ENCODE data around the gene CHAF1A.

The CHAF1A gene

DNA sequence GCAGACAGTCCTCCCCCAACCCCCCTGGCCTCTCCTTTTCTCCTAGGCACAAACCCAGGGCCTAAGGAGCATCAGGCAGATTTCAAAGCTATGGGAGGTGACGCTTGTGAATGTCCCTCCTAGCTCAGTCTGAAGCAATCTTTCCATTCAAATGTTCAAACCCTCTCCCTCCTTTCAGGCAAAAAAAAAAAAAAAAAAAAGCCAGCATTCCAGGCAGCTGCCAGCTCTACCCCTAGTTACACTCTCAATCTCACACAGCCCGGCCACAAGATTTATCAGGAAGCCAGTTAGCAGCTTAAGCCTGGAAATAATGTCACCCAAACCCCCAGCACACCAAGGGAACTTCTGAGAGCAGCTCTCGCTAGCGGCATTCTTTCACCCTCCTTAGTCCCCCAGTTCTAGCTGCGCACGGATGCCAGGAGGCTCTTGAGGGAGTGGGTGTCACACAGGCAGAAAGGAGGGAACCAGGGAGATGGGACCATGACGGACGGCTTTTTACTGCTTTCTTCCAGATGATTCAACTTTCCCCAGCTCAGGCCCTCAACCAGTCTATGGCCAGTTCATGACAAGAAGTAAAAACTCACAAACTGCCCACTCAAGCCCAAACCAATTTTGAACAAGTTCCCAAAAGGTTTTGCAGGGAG is 8.4 kb upstream of the CHAF1A start:
- DNase-seq, result no peak
- CTCF ChIA-PET, result interaction anchor here (0.6 kb wide), 1 partner anchor 14 kb away, joined by 4 read pairs; no protein-coding TSS in a partner anchor
- H3K4me1 Mint-ChIP-seq, result peaks cover 85% of the 10 kb centered on the region

DNA sequence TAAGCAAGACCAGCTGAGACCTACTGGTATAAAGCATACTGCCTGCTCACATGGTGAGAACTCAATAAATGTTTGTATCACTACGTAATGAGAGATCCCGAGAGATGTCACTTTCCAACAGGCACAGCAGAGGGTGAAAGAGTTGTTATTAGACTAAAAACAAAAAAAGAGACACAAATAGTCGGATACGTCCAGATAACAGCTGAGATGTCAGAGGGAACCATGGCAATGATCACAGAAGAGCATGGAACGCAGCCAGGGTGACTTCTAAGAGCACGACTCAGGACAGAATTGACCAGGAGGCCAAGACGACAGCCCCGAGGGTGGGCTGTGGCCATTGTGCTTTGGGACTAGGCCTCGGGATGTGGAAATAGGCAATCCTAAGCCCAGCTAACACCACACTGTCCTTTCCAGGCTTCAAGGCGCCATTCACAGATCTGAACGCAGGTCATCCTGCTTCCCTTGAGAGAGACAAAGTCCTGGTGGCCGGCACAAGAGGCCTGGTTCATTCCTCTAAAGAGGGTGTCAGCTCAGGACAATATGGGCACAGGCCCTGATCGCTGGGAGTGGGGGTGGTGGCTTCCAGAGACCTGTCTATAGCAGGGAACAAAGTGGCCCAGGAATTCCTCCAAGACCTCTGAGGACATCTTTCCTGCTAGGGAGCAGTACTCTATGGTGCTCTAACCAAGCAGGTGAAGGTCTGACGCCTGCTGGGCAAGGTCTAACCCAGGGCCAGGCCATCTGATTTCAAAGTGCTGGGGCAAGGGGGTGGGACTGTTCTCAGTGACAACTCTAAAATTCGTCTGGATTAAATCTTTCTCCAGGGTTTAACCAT is 5.3 kb upstream of the CHAF1A start:
- CTCF ChIA-PET, result interaction anchor here (0.8 to 1.5 kb wide), 2 partner anchors 27 to 130 kb away, joined by 4 to 6 read pairs; no protein-coding TSS in a partner anchor
- Mint-ChIP-seq H3K27ac (no peak overlapping the region), H3K4me1 (peaks cover 79% of the 10 kb centered on the region)

More for the DNA sequence above, 8.4 kb upstream of the CHAF1A start:
- H3K27ac Mint-ChIP-seq, result peak overlapping the region; percentile 35
- H3K9me3 Mint-ChIP-seq, result no peaks in the 10 kb centered on the region
- H3K27me3 Mint-ChIP-seq, result no peaks in the 10 kb centered on the region
- H3K4me3 Mint-ChIP-seq, result no peak overlapping the region
- peaks cover 40% of the 10 kb centered on the region for H3K36me3 Mint-ChIP-seq

DNA sequence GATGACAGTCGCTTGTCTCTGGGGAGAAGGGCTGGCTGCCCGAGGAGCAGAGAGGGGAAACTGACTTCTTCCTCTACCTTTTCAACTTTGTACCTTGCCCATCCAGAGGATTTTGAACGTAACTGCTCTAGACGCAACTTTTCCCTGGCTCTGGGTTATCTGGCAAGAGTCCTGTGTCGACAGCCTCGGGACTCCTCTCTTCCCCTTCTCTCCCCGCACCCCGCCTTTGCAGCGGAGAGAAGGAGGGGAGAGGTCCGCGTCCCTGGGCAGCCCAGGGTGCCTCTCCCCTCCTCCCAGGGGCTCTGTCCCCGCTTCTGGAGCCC is 2.7 kb upstream of the CHAF1A start:
- H3K9me3 Mint-ChIP-seq, result no peaks in the 10 kb centered on the region
- no peak for DNase-seq
- H3K27me3 Mint-ChIP-seq, result no peaks in the 10 kb centered on the region
- H3K36me3 Mint-ChIP-seq, result peaks cover 35% of the 10 kb centered on the region
- H3K4me1 Mint-ChIP-seq, result peaks cover 79% of the 10 kb centered on the region
- CTCF ChIA-PET, result interaction anchor here (0.6 to 3.2 kb wide), 12 partner anchors 10 to 127 kb away, joined by 3 to 11 read pairs (median 3); partner anchors contain the start of gene HDGFL2
- H3K27ac Mint-ChIP-seq, result peak overlapping the region; percentile 96
- H3K4me3 Mint-ChIP-seq, result peak overlapping the region; percentile 96

More for the DNA sequence above, 5.3 kb upstream of the CHAF1A start:
- Mint-ChIP-seq H3K36me3 (peaks cover 38% of the 10 kb centered on the region), H3K27me3 (no peaks in the 10 kb centered on the region), H3K9me3 (no peaks in the 10 kb centered on the region), H3K4me3 (no peak overlapping the region)
- no peak for DNase-seq

DNA sequence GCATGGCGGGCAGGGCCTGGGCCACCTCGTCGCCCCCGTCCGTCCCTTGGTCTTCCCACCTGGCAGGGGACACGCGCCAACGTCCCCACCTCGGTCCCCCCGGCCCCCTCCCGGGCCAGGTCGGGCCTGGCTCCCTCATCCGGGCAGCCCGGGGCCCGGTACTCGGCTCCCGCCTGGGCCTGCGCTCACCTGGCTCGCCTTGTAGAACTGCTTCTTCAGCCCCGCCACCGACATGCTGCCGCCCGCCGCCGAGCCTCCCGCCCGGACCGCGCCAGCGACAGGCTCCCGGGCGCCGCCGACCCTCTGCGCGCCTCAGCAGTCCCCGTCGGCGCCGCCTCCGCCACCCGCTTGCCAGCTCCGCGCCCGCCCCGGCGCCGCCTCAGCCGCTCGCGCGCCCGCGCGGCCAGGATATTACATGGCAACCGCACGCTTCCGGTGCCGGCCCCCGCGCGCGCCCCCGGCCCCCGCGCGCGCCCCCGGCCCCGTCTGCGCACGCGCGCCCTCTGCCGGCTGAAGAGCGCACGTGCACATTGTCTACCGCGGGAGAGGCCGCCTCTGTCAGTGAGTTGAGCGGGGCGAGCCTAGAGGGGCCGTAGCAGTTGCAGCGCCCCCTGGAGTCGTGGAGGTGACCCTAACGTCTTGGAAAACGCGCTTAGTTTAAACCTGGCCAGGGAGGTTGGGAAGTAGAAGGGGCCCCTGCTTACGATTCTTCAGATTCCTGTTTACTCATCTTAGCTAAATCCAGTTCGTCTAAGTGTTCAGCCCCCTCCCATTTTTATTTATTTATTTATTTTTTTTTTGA is 2.1 kb upstream of the CHAF1A start, which contains the start of gene SH3GL1:
Gene SH3GL1 (minus strand): TSS at position 413 of the 802 bp plus-strand sequence. CDS start 179 bp downstream, at position 234.
- peaks cover 33% of the 10 kb centered on the region for H3K36me3 Mint-ChIP-seq
- peaks cover 78% of the 10 kb centered on the region for H3K4me1 Mint-ChIP-seq
- H3K27ac Mint-ChIP-seq, result peak within 1 kb of the TSS; percentile 96
- peak; percentile 92 for DNase-seq
- H3K27me3 Mint-ChIP-seq, result no peaks in the 10 kb centered on the region
- H3K4me3 Mint-ChIP-seq, result peak within 1 kb of the TSS; percentile 96
- H3K9me3 Mint-ChIP-seq, result no peaks in the 10 kb centered on the region
- CTCF ChIA-PET, result interaction anchor here (0.6 to 3.2 kb wide), 14 partner anchors 8 to 134 kb away, joined by 3 to 14 read pairs (median 3); partner anchors contain the start of gene HDGFL2

DNA sequence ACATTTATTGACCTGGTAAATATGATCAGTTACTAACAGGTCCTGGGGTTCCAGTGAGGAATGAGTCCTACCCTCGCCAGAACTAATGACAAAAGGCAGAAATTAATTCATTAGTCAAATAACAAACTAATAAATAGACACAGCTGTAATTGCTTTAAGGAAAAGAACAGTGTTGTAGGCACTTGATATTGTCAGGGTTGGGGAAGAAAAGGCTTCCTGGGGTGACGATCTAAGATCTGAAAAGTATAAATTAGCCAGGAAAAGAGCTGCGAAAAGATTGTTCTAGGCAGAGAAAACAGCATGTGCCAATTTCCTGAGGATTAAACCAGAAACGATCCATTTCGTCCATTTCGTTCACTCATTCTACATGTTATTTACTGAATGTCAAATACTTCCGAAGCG is 670 bp upstream of the CHAF1A start:
- Mint-ChIP-seq H3K27me3 (no peaks in the 10 kb centered on the region), H3K4me3 (peak overlapping the region; percentile 83), H3K27ac (peak overlapping the region; percentile 96), H3K36me3 (peaks cover 26% of the 10 kb centered on the region), H3K4me1 (peaks cover 77% of the 10 kb centered on the region), H3K9me3 (no peaks in the 10 kb centered on the region)
- no peak for DNase-seq
- CTCF ChIA-PET, result interaction anchor here (0.9 to 3.2 kb wide), 7 partner anchors 21 to 155 kb away, joined by 4 to 14 read pairs (median 5); partner anchors contain the start of genes HDGFL2 and YJU2

DNA sequence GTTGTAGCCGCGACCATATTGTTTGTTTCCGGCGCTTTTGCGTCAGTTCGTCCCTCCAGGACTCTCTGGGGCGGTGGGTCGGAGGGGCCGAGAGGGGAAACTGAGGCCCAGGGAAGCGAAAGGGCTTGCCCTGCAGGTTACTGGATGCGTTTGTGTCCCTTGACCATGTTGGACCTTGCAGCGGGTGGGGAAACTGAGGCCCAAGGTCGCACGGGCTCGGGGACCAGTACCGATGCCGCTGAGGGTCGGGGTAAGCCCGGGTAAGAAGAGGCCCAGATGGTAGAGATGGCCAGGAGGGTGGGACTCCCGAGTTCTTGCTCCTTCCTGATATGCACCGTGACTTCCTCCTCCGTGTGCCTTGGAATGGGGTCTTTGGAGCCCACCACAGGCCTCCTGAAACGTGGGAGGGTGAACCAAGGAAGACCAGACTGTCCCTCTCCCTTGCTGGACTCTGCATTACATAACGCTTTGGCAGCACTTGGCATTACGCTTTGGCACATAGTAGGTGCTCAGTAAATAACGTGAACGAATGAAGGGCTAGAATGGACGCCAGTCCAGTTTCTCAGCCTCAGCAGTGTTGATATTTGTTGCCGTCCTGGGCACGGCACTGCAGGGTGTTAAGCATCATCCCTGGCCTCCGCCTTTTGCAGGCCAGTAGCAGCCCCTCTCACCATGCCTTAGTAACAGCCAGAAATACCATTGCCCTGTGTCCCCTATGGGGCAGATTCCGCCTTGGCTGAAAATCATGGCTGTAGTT is 743 bp downstream of the CHAF1A start:
- H3K27ac Mint-ChIP-seq, result peak overlapping the region; percentile 92
- no peaks in the 10 kb centered on the region for H3K27me3 Mint-ChIP-seq
- peaks cover 23% of the 10 kb centered on the region for H3K36me3 Mint-ChIP-seq
- no peaks in the 10 kb centered on the region for H3K9me3 Mint-ChIP-seq
- DNase-seq, result no peak
- peak overlapping the region; percentile 91 for H3K4me3 Mint-ChIP-seq
- CTCF ChIA-PET, result interaction anchor here (1.8 to 3.2 kb wide), 2 partner anchors 69 to 156 kb away, joined by 5 to 11 read pairs; partner anchors contain the start of genes HDGFL2 and YJU2
- H3K4me1 Mint-ChIP-seq, result peaks cover 63% of the 10 kb centered on the region

DNA sequence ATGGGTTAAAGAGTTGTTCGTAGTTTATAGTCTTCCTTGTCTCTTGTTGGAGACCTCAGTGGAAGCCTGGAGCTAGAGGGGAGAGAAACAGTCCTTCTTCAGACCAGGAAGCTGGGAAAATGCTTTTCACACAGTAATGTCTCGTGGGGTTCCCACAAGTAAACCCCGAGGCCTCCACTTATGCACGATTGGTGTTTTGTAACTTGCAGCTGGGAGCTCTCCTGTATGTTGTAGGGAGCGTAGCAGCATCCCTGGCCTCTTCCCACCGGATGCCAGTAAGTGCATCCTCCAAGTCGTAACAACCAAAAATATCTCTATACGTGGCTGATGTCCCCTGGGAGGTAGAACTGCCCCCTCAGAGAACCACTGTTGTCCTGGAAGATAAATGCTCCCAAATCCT is 3.5 kb downstream of the CHAF1A start:
- Mint-ChIP-seq H3K9me3 (no peaks in the 10 kb centered on the region), H3K27me3 (no peaks in the 10 kb centered on the region), H3K4me1 (peaks cover 43% of the 10 kb centered on the region), H3K27ac (no peak overlapping the region), H3K36me3 (peaks cover 28% of the 10 kb centered on the region), H3K4me3 (no peak overlapping the region)
- no peak for DNase-seq
- CTCF ChIA-PET, result no interaction called here

DNA sequence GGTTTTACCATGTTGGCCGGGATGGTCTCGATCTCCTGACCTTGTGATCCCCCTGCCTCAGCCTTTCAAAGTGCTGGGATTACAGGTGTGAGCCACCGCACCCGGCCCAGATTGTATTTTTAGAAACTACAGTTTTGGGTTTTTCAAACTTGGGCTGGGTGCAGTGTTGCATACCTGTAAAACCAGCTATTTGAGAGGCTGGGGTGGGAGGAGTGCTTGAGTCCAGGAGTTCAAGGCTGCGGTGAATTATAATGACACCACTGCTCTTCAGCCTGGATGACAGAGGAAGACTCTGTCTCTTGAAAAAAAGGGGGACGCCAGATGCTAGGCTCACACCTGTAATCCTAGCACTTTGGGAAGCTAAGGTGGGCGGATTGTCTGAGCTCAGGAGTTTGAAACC is 4.2 kb downstream of the CHAF1A start:
- no peak overlapping the region for H3K27ac Mint-ChIP-seq
- CTCF ChIA-PET, result no interaction called here
- DNase-seq, result no peak
- no peak overlapping the region for H3K4me3 Mint-ChIP-seq
- H3K36me3 Mint-ChIP-seq, result peaks cover 28% of the 10 kb centered on the region
- H3K27me3 Mint-ChIP-seq, result no peaks in the 10 kb centered on the region
- no peaks in the 10 kb centered on the region for H3K9me3 Mint-ChIP-seq
- peaks cover 37% of the 10 kb centered on the region for H3K4me1 Mint-ChIP-seq

DNA sequence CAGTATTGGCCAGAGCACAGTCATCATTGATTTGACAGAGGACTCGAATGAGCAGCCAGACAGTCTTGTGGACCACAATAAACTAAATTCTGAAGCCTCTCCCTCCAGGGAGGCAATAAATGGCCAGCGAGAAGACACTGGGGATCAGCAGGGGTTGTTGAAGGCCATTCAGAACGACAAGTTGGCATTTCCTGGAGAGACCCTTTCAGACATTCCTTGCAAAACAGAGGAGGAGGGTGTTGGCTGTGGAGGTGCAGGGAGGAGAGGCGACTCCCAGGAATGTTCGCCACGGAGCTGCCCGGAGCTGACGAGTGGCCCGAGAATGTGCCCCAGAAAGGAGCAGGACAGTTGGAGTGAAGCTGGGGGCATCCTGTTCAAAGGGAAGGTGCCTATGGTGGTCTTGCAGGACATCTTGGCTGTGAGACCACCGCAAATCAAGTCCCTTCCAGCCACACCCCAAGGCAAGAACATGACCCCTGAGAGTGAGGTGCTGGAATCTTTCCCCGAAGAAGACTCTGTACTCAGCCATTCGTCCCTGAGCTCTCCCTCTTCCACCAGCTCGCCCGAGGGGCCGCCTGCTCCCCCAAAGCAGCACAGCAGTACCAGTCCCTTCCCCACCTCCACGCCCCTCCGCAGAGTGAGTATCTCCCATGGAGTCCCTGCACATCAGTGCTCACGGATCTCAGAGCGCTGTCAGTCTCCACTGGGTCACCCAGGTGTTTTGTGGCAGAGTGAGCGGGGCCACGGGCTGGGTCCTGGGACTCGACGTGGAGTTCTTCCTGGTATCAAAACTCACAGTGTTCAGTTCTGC is 6.9 kb downstream of the CHAF1A start:
- no peaks in the 10 kb centered on the region for H3K9me3 Mint-ChIP-seq
- no peak for DNase-seq
- peaks cover 39% of the 10 kb centered on the region for H3K36me3 Mint-ChIP-seq
- no peak overlapping the region for H3K27ac Mint-ChIP-seq
- peaks cover 19% of the 10 kb centered on the region for H3K4me1 Mint-ChIP-seq
- no peaks in the 10 kb centered on the region for H3K27me3 Mint-ChIP-seq
- no peak overlapping the region for H3K4me3 Mint-ChIP-seq
- CTCF ChIA-PET, result interaction anchor here (0.7 to 1.2 kb wide), 3 partner anchors 9 to 63 kb away, joined by 3 read pairs; partner anchors contain the start of gene SH3GL1

DNA sequence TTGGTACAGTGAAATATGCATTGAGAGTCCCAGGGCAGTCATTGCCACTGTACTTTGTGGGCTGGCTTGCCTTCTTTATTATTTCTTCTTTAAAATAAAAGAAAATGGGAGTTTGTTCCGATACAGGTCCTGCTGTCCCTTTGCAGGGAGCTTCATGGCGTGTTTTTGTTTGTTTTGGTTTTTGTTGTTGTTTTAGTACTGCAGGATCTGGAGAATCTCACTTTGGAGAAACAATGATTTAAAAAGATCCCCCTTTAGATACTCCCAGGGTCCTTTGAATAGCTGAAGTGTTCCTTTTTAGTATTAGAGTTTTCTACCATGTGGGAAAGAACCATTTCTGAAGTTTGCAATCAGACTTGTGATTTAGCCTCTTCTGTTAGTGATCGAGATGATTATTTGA is 11.1 kb downstream of the CHAF1A start:
- DNase-seq, result no peak
- Mint-ChIP-seq H3K4me1 (peaks cover 4% of the 10 kb centered on the region), H3K27ac (peak overlapping the region; percentile 45), H3K36me3 (peaks cover 38% of the 10 kb centered on the region), H3K27me3 (no peaks in the 10 kb centered on the region), H3K9me3 (no peaks in the 10 kb centered on the region), H3K4me3 (no peak overlapping the region)
- CTCF ChIA-PET, result interaction anchor here (0.9 to 1.0 kb wide), 2 partner anchors 9 to 30 kb away, joined by 3 read pairs; no protein-coding TSS in a partner anchor

DNA sequence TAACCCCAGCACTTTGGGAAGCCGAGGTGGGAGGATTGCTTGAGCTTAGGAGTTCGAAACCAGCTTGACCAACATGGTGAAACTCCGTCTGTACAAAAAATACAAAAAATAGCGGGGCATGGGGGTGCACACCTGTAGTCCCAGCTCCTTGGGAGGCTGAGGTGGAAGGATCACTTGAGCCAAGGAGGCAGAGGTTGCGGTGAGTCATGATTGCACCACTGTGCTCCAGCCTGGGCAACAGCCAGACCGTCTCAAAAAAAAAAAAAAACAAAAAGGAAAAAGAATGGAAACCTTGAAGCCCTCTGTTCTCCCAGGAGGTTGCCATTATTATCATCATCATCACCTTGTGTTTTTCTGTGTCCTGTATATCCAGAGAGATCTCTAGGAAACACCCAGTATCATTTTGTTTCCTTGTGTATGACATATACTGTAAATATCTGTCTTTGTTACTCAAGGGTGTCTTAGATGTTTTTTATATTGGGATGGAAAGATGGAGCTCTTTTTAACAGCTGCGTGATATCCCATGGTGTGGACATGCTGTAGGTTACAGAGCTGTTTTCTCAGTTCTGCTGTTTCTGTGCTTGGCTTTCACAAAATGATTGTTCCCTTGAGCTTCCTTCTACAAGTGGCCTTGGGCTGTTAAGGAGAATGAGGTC is 11.8 kb downstream of the CHAF1A start:
- CTCF ChIA-PET, result interaction anchor here (0.9 to 1.8 kb wide), 3 partner anchors 10 to 30 kb away, joined by 3 to 4 read pairs (median 3); partner anchors contain the start of gene SH3GL1
- peaks cover 4% of the 10 kb centered on the region for H3K4me1 Mint-ChIP-seq
- no peak overlapping the region for H3K27ac Mint-ChIP-seq
- H3K27me3 Mint-ChIP-seq, result no peaks in the 10 kb centered on the region
- H3K4me3 Mint-ChIP-seq, result no peak overlapping the region
- H3K36me3 Mint-ChIP-seq, result peaks cover 34% of the 10 kb centered on the region
- no peaks in the 10 kb centered on the region for H3K9me3 Mint-ChIP-seq
- DNase-seq, result no peak

DNA sequence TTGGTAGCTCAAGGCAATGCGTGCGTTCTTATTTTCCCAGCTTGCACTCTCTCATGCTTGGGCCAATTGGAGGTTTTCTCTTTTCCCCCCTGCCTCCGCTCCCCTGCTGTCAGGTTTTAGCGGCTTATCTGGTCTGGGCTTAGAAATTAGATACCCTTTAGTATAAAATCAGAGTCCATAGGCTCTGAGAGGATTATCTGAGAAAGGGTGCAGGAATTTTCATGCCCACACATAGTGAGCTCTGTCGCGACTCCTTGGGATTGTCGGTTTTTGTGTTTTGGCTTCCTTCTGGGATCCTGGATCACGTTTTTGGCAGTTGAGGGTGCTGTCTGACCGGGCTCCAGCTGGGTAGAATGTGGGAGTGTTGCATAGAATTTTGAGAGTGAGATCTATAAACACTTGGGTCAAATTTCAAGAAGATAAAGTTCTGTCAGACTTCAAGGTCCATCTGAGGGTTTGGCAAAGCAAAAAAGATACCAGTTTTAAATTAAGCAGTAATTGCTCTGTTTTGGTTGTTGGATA is 12.4 kb downstream of the CHAF1A start:
- CTCF ChIA-PET, result interaction anchor here (1.8 kb wide), 1 partner anchor 14 kb away, joined by 4 read pairs; the partner anchor contains the start of gene SH3GL1
- Mint-ChIP-seq H3K4me1 (peaks cover 4% of the 10 kb centered on the region), H3K27ac (no peak overlapping the region), H3K36me3 (peaks cover 31% of the 10 kb centered on the region), H3K4me3 (no peak overlapping the region), H3K9me3 (no peaks in the 10 kb centered on the region), H3K27me3 (no peaks in the 10 kb centered on the region)
- no peak for DNase-seq
